Measurements from ENCODE around the gene ABR.

The ABR gene

DNA sequence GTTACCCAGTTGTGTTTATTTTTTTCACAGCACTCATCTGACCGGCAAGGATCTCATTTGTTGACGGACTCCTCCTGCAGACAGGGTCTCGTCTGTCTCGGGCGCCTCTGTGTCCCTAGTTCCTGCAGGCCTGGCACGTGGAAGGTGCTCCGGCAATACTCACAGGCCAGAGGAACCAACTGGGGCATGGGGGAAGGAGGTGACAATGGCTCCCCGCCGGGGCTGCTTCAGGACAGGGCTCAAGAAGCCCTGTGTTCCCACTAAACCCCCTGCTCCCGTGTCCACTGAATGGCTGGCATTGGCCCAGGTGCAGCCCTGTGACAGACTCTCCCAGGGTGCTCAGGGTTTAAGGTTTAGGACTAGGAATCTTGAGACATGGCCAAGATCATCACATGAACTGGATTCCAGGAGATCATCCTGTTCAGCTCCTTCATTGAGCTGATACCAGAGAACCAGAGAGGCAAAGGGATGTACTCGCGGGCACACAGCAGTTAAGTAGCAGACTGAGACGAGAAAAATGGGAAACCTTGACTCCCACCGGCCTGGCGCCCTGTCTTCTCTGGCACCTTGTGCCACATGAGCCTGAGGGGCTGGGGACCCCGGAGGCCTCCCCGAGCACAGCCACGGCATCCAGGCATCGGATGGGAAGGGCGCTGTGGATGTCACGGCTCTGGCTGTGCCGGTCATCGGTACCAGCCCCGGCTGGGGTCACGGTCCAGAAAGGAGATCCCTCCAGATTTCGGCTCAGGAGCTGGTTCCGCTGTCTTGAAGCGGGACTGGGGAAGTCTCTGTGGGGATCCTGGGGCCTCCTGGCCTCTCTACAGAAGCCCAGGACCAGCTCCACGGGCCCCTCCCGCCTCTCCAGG, 153.8 kb downstream of the ABR start:
- no peak for FAIRE-seq

GRCh38 chr17:1024076-1024475, 155.7 kb downstream of the ABR start:
- FAIRE-seq, result no peak

DNA sequence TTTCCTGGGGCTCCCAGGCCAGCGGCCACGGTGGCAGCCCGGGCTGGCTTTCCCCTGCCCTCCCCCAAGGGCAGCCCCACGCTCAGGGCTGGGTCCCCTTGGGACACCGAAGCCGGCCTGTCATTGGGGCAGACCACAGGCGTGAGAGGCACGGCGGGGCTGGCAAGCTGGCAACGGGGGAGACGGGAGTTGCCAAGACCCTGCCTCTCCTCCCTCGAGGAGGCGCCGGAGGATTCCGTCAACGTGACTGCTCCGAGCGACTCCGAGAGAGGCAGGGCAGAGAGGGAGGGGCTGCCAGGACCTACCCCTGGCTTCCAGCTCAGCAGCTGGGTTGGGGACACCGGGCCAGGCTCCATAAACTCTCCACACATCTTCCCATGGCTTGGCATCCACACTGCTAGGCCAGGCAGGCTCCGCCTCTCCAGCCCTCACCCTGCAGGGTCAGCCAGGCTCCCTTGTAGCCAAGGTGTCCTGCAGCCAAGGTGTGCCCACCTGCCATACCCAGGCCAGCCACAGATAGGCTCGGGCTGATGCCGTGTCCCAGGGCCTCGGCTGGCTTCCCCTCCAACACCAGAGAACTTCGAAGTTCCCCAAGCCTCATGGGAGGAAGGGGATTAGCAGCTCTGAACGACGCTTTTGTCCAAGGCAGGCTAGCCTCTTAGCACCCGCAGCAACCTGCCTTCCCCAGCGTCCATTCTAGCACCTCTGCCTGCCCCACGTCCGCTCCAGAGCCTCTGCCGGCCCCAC, 157.3 kb downstream of the ABR start:
- FAIRE-seq, result no peak

DNA sequence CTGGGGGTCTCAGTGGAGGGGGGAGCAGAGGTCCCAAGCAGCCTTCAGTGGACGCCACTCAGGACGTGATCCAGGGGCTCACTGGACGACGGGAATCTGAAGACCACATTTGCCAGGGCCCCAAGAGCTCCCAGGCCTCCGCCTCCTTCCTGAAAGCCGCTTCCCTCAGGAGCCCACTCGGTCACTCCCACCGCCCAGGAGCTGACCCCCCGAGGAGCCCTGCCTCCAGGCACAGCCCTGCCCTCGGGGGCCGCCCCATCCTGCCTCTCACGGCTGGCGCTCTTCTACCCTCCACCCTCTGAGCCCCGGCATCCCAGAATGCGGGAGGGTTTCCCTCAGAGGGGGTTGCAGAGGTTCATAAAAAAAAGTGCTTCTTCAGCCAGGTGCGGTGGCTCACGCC, 158.6 kb downstream of the ABR start:
- FAIRE-seq, result no peak

- peak; percentile 13 for FAIRE-seq
These were observed 160.3 kb downstream of the ABR start for GRCh38 chr17:1019451-1019850.

GRCh38 chr17:1018547-1018946, 161.2 kb downstream of the ABR start:
- no peak for FAIRE-seq

DNA sequence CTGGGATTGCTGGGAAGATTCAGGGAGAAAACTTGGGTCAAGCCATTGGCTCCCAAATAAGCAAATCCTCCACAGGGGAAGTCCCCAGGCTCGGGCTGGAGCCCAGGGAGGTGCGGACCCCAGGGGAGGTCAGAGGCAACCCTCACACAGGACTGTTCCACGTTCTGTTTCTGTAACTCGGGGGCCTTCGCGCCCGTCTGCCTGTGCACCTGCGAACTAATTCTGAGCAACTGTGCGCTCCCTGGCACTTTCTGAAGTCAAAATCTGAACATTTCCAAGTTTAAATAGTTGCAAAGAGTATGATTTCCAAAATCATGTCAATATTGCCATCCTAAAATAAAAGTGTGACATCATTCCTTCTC, 166.1 kb downstream of the ABR start:
- FAIRE-seq, result no peak

- no peak for FAIRE-seq
These were observed 166.7 kb downstream of the ABR start for GRCh38 chr17:1012823-1013728.

- no peak for FAIRE-seq
These were observed 167.7 kb downstream of the ABR start for GRCh38 chr17:1011760-1012735.

DNA sequence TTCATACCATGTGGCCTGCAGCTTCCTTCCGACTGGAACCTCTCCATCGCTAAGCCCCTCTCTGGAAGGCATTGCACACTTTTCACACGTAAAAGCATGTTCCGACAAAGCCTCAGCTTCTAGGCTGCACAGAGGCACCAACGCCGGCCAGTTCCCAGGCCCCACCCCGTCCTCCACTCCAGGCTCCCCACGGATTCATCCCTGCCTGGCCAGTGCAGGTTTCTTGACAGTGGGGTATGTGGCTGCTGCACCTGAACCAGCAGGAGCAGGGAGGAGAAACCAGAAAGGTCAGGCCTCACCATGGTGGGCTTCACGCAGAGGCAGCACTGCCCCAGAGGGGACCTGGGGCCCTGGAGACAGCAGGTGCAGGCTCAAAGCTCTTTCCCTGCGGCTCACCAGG, 168.6 kb downstream of the ABR start:
- FAIRE-seq, result no peak

DNA sequence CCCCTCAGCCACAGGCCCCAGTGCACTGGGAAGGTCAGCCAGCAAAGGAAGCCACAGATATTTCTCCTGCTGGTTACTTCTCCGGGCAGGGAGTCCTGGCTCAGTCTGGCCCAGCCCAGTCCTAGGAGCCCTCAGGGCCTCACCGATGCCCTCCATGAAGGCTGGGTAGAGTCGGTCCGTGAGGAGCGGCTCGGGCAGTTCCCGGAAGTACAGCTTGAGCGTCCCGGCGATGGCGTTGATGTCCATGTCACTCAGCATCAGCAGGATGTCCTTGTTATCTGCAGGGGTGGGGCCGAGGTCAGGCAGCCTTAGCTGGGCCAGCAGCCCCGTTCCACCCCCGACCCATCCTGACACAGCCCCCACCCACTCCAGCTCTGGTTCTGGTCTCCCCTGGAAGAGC, 169.2 kb downstream of the ABR start:
- no peak for FAIRE-seq

- no peak for FAIRE-seq
These were observed 169.7 kb downstream of the ABR start for GRCh38 chr17:1010086-1010450.

DNA sequence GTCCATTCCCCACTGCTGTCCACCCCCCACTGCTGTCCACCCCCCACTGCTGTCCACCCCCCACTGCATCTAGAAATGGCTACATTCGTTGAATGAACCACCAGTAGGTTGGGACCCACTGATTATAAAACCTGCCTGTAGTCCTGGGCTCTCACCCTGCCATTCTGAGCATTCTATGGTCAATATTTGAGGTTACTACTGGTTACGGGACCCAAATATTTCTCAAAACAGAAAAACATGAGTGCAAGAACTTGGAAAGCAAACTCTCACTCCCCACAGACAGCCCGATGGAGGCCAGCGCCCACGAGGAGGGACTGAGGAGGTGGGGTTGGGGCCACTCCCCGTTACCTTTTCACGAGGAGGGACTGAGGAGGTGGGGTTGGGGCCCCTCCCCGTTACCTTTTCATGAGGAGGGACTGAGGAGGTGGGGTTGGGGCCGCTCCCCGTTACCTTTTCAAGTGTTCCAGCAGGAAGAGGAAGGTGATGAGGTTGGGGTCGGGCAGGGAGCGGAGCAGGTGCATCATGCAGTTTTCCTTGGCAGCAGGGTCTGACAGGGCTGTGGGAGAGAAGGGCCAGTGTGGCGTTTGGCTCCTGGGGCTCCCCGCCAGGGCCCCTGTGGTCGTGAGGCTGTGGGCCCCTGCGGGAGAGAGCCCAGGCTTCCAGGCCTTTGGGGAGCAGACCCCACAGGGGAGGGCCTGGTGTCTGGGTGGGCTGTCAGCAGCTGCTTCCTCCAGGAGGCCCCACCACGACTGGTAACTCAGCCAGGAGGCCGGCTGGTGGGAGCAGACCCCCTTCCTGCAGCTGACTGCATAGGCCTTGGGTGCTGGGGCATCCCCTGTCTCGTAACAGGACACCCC, 170.3 kb downstream of the ABR start:
- no peak for FAIRE-seq

- FAIRE-seq, result no peak
These were observed 171.6 kb downstream of the ABR start for GRCh38 chr17:1008008-1008761.

GRCh38 chr17:1007310-1008007, 172.3 kb downstream of the ABR start:
- FAIRE-seq, result no peak

DNA sequence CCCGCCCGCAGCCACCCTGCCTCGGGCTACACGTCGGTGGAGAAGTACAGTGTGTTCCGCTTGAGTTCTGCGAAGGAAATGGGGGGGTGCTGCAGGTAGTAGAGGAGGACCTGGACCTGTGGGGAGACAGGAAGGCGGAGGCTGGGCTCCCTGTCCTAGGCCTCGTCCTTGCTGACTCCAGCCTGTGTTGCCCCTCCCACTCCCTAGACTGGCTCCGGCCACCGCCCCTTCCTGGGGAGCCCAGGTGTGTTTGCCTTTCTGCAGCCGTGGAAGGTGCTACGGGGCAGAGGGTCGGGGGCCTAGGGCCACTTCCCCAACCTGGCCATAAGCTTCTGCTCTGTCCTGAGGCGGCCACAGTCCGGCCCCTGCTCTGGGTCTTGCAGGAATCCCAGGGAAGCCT, 173.7 kb downstream of the ABR start:
- no peak for FAIRE-seq

GRCh38 chr17:1005361-1005946, 174.3 kb downstream of the ABR start:
- no peak for FAIRE-seq

DNA sequence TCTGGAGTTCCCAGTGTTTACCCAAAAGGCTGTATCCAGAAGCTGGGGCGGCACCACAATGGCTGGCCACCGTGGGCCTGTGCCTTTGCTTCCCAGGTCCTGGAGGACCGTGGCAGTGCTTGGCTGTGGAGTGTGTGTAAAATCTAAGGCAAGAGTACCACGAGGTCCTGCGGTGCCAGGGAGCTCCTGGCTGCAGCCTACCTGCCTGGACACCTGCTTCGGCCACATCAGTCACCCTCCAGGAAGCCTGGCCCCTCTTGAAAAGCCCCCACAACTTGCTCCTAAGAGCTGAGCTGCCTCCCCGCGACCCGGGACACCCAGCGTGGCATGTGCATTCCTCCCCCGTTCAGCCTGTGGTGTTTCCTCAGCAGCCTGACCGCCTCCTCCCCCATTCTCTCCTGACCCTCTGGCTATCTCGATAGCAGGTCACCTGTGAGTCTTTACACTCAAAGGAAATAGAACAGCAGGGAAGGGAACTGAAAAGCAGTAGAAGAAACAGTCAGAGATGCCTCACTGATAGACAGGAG, 174.9 kb downstream of the ABR start:
- FAIRE-seq, result no peak
